Activated T-helper 9 cell treated with anti-CD3 and anti-CD28 coated beads, Interleukin-2, amount 50 U/mL, for 16 hours (primary cell): Measurements from ENCODE around the gene WAPL.
A peak's percentile ranks its signal among the peaks of the same experiment; 100 is the strongest.

Experiments used
- DNase-seq: peaks from one replicate; pipeline ENCODE4 v3.0.0-alpha.2; 2020; ENCODE audit warnings: low read depth

The WAPL gene

GRCh38 chr10:86411852-86412560, 109.6 kb downstream of the WAPL start:
- DNase-seq: no peak

- no peak for DNase-seq
These were observed 110.2 kb downstream of the WAPL start for GRCh38 chr10:86411281-86411841.

- DNase-seq: no peak
These were observed 111.0 kb downstream of the WAPL start for GRCh38 chr10:86410542-86411124.

- DNase-seq: no peak
These were observed 112.4 kb downstream of the WAPL start for GRCh38 chr10:86409183-86409582.

- no peak for DNase-seq
These were observed 118.3 kb downstream of the WAPL start for GRCh38 chr10:86403183-86403797.

- no peak for DNase-seq
These were observed 119.2 kb downstream of the WAPL start for GRCh38 chr10:86402283-86402941.

GRCh38 chr10:86401588-86402282, 119.9 kb downstream of the WAPL start:
- no peak for DNase-seq

- peak; percentile 72 for DNase-seq
These were observed 120.6 kb downstream of the WAPL start for GRCh38 chr10:86400705-86401587.

GRCh38 chr10:86399879-86400704, 121.5 kb downstream of the WAPL start:
- DNase-seq: peak; percentile 92

GRCh38 chr10:86399514-86399878, 122.1 kb downstream of the WAPL start:
- DNase-seq: no peak

- no peak for DNase-seq
These were observed 124.5 kb downstream of the WAPL start for GRCh38 chr10:86397120-86397519.

GRCh38 chr10:86393862-86394455, 127.6 kb downstream of the WAPL start:
- no peak for DNase-seq

- no peak for DNase-seq
These were observed 128.2 kb downstream of the WAPL start for GRCh38 chr10:86393362-86393761.

- DNase-seq: no peak
These were observed 128.9 kb downstream of the WAPL start for GRCh38 chr10:86392723-86393094.

GRCh38 chr10:86391986-86392722, 129.4 kb downstream of the WAPL start:
- DNase-seq: no peak

- no peak for DNase-seq
These were observed 130.3 kb downstream of the WAPL start for GRCh38 chr10:86391236-86391840.

- no peak for DNase-seq
These were observed 131.1 kb downstream of the WAPL start for GRCh38 chr10:86390337-86391120.
